ENCODE measurements around the gene PPP1R14C. TPM values are rescaled to one million over a fixed set of nuclear protein-coding genes. Genes with fewer than 3 reads are reported as not detected.
"Not testable (repeated sequence)": the region's sequence is repeated elsewhere in the genome, so short reads cannot be mapped to it uniquely, and the experiment has no call there.

The PPP1R14C gene
- polyA plus RNA-seq, 1 donor (not counting 4 experiments of a cell fraction or from before 2014, with no cell fraction given) = 50.6 TPM

- Histone ChIP-seq H2AFZ (ENCODE audit: control insufficient read depth, low read length) (no peak overlapping the region), H4K20me1 (ENCODE audit: control insufficient read depth, extremely low read depth, insufficient read depth, low read length) (peaks cover 2% of the 10 kb centered on the region), H3K9ac (ENCODE audit: control insufficient read depth, extremely low read depth, insufficient read depth, low read length) (no peak overlapping the region), H3K9me3 (ENCODE audit: control insufficient read depth, low read depth, low read length) (no peaks in the 10 kb centered on the region), H3K4me2 (ENCODE audit: control insufficient read depth, extremely low read depth, insufficient read depth, low read depth, low read length) (no peak overlapping the region), H3K4me3 (ENCODE audit: control insufficient read depth in 2 of 3, extremely low read depth in 1 of 3, insufficient read depth in 2 of 3, low read depth in 1 of 3, low read length in 3 of 3) (no peak overlapping the region), H3K79me2 (ENCODE audit: control insufficient read depth, insufficient read depth, low read length) (peaks cover 71% of the 10 kb centered on the region), H3K4me1 (ENCODE audit: control insufficient read depth, extremely low read depth, insufficient read depth, low read length) (peaks cover 4% of the 10 kb centered on the region), H3K27me3 (ENCODE audit: control insufficient read depth, extremely low read depth, insufficient read depth, low read length) (no peaks in the 10 kb centered on the region), H3K9me1 (ENCODE audit: control insufficient read depth, extremely low read depth, insufficient read depth, low read length) (no peaks in the 10 kb centered on the region), H3K27ac (ENCODE audit: control insufficient read depth, insufficient read depth, low read length) (no peak overlapping the region), H3K36me3 (ENCODE audit: control insufficient read depth in 2 of 2, extremely low read depth in 1 of 2, insufficient read depth in 2 of 2, low read length in 2 of 2) (peaks cover 0 to 6% of the 10 kb centered on the region in 2 experiments)
- FAIRE-seq = no peak
- no peak for DNase-seq (ENCODE audit: low read depth, low spot score)
- dilution Hi-C loops (cut with MboI; ENCODE audit: extremely low pct_ligation_motif_present, low sequenced_read_pairs) = no loop called here
- no peak for TF ChIP-seq CTCF (optimal IDR thresholded peaks at IDR 0.05 in 1 of 3, IDR thresholded peaks at IDR 0.05 in 1 of 3, conservative IDR thresholded peaks at IDR 0.05 in 1 of 3; ENCODE audit: extremely low read depth in 1 of 3, insufficient read depth in 2 of 3, low read length in 3 of 3)
- no peak for TF ChIP-seq EZH2 (IDR thresholded peaks at IDR 0.05; ENCODE audit: low read length)
These were observed 42.9 kb downstream of the PPP1R14C start for GRCh38 chr6:150185732-150186117.

GRCh38 chr6:150186129-150186898 is 43.5 kb downstream of the PPP1R14C start:
- Histone ChIP-seq H3K4me1 (ENCODE audit: control insufficient read depth, extremely low read depth, insufficient read depth, low read length) (peaks cover 10% of the 10 kb centered on the region), H3K9me3 (ENCODE audit: control insufficient read depth, low read depth, low read length) (no peaks in the 10 kb centered on the region), H4K20me1 (ENCODE audit: control insufficient read depth, extremely low read depth, insufficient read depth, low read length) (peaks cover 2% of the 10 kb centered on the region), H2AFZ (ENCODE audit: control insufficient read depth, low read length) (no peak overlapping the region), H3K79me2 (ENCODE audit: control insufficient read depth, insufficient read depth, low read length) (peaks cover 69% of the 10 kb centered on the region), H3K36me3 (ENCODE audit: control insufficient read depth in 2 of 2, extremely low read depth in 1 of 2, insufficient read depth in 2 of 2, low read length in 2 of 2) (peaks cover 0 to 6% of the 10 kb centered on the region in 2 experiments), H3K9me1 (ENCODE audit: control insufficient read depth, extremely low read depth, insufficient read depth, low read length) (peaks cover 2% of the 10 kb centered on the region), H3K27ac (ENCODE audit: control insufficient read depth, insufficient read depth, low read length) (no peak overlapping the region), H3K4me2 (ENCODE audit: control insufficient read depth, extremely low read depth, insufficient read depth, low read depth, low read length) (no peak overlapping the region), H3K9ac (ENCODE audit: control insufficient read depth, extremely low read depth, insufficient read depth, low read length) (no peak overlapping the region), H3K4me3 (ENCODE audit: control insufficient read depth in 2 of 3, extremely low read depth in 1 of 3, insufficient read depth in 2 of 3, low read depth in 1 of 3, low read length in 3 of 3) (no peak overlapping the region), H3K27me3 (ENCODE audit: control insufficient read depth, extremely low read depth, insufficient read depth, low read length) (no peaks in the 10 kb centered on the region)
- DNase-seq (ENCODE audit: low read depth, low spot score) = no peak
- FAIRE-seq = no peak
- TF ChIP-seq EZH2 (IDR thresholded peaks at IDR 0.05; ENCODE audit: low read length) (no peak), CTCF (optimal IDR thresholded peaks at IDR 0.05 in 1 of 3, IDR thresholded peaks at IDR 0.05 in 1 of 3, conservative IDR thresholded peaks at IDR 0.05 in 1 of 3; ENCODE audit: extremely low read depth in 1 of 3, insufficient read depth in 2 of 3, low read length in 3 of 3) (no peak)
- dilution Hi-C loops (cut with MboI; ENCODE audit: extremely low pct_ligation_motif_present, low sequenced_read_pairs) = no loop called here

- H3K9ac ChIP-seq (ENCODE audit: control insufficient read depth, extremely low read depth, insufficient read depth, low read length); H4K20me1 ChIP-seq (ENCODE audit: control insufficient read depth, extremely low read depth, insufficient read depth, low read length); H3K27me3 ChIP-seq (ENCODE audit: control insufficient read depth, extremely low read depth, insufficient read depth, low read length); H3K4me2 ChIP-seq (ENCODE audit: control insufficient read depth, extremely low read depth, insufficient read depth, low read depth, low read length); H3K9me1 ChIP-seq (ENCODE audit: control insufficient read depth, extremely low read depth, insufficient read depth, low read length); H3K4me3 ChIP-seq (ENCODE audit: control insufficient read depth in 2 of 3, extremely low read depth in 1 of 3, insufficient read depth in 2 of 3, low read depth in 1 of 3, low read length in 3 of 3); H3K36me3 ChIP-seq (ENCODE audit: control insufficient read depth in 2 of 2, extremely low read depth in 1 of 2, insufficient read depth in 2 of 2, low read length in 2 of 2); FAIRE-seq; H2AFZ ChIP-seq (ENCODE audit: control insufficient read depth, low read length); H3K9me3 ChIP-seq (ENCODE audit: control insufficient read depth, low read depth, low read length); dilution Hi-C loops (cut with MboI; ENCODE audit: extremely low pct_ligation_motif_present, low sequenced_read_pairs); H3K27ac ChIP-seq (ENCODE audit: control insufficient read depth, insufficient read depth, low read length); DNase-seq (ENCODE audit: low read depth, low spot score): not testable (repeated sequence)
- peaks cover 20% of the 10 kb centered on the region for H3K4me1 ChIP-seq (ENCODE audit: control insufficient read depth, extremely low read depth, insufficient read depth, low read length)
- peaks cover 64% of the 10 kb centered on the region for H3K79me2 ChIP-seq (ENCODE audit: control insufficient read depth, insufficient read depth, low read length)
These were observed 44.6 kb downstream of the PPP1R14C start for GRCh38 chr6:150187433-150187832.

All from keratinocyte (primary cell).